Measurements from ENCODE around the gene TRIM68. TPM values are rescaled to one million over a fixed set of nuclear protein-coding genes. Genes with fewer than 3 reads are reported as not detected.

Gene TRIM68
- total RNA-seq, 4 donors from 2014 or later: 3.3 to 19.6 (median 15.6) TPM

- H3K27me3 ChIP-seq: no peaks in the 10 kb centered on the region
- no peak for DNase-seq
- H3K4me3 ChIP-seq: no peak within 1 kb of the TSS
- H3K9me3 ChIP-seq: no peaks in the 10 kb centered on the region
- H3K36me3 ChIP-seq: no peaks in the 10 kb centered on the region
- H3K27ac ChIP-seq: no peak within 1 kb of the TSS
- no peaks in the 10 kb centered on the region for H3K4me1 ChIP-seq
- TF ChIP-seq POLR2A (IDR thresholded peaks at IDR 0.05) (no peak), CTCF (IDR thresholded peaks at IDR 0.05) (no peak)
These were observed 35.7 kb upstream of the TRIM68 start, which contains the start of gene OR51E1 for GRCh38 chr11:4643682-4644081. TSS of gene OR51E1 (plus strand) at chr11:4643982. CDS start at chr11:4652527, 8,545 bp downstream.

- no peaks in the 10 kb centered on the region for H3K27me3 ChIP-seq
- H3K36me3 ChIP-seq: no peaks in the 10 kb centered on the region
- H3K9me3 ChIP-seq: no peaks in the 10 kb centered on the region
- no peak overlapping the region for H3K27ac ChIP-seq
- no peak overlapping the region for H3K4me3 ChIP-seq
- DNase-seq: no peak
- TF ChIP-seq CTCF (IDR thresholded peaks at IDR 0.05) (no peak), POLR2A (IDR thresholded peaks at IDR 0.05) (no peak)
- no peaks in the 10 kb centered on the region for H3K4me1 ChIP-seq
These were observed 35.0 kb upstream of the TRIM68 start for GRCh38 chr11:4643076-4643475.

GRCh38 chr11:4642043-4642442 is 34.0 kb upstream of the TRIM68 start:
- Histone ChIP-seq H3K4me3 (no peak overlapping the region), H3K27ac (no peak overlapping the region), H3K36me3 (no peaks in the 10 kb centered on the region), H3K4me1 (no peaks in the 10 kb centered on the region), H3K9me3 (no peaks in the 10 kb centered on the region), H3K27me3 (no peaks in the 10 kb centered on the region)
- DNase-seq: no peak
- TF ChIP-seq CTCF (IDR thresholded peaks at IDR 0.05) (no peak), POLR2A (IDR thresholded peaks at IDR 0.05) (no peak)

GRCh38 chr11:4641501-4641900 is 33.5 kb upstream of the TRIM68 start:
- Histone ChIP-seq H3K36me3 (no peaks in the 10 kb centered on the region), H3K9me3 (no peaks in the 10 kb centered on the region), H3K27me3 (no peaks in the 10 kb centered on the region), H3K27ac (no peak overlapping the region), H3K4me3 (no peak overlapping the region), H3K4me1 (no peaks in the 10 kb centered on the region)
- TF ChIP-seq POLR2A (IDR thresholded peaks at IDR 0.05) (no peak), CTCF (IDR thresholded peaks at IDR 0.05) (no peak)
- no peak for DNase-seq

- Histone ChIP-seq H3K9me3 (no peaks in the 10 kb centered on the region), H3K4me3 (no peak overlapping the region), H3K36me3 (no peaks in the 10 kb centered on the region), H3K27ac (no peak overlapping the region), H3K4me1 (no peaks in the 10 kb centered on the region), H3K27me3 (no peaks in the 10 kb centered on the region)
- TF ChIP-seq POLR2A (IDR thresholded peaks at IDR 0.05) (no peak), CTCF (IDR thresholded peaks at IDR 0.05) (no peak)
- no peak for DNase-seq
These were observed 31.9 kb upstream of the TRIM68 start for GRCh38 chr11:4639931-4640330.

GRCh38 chr11:4637662-4638047 is 29.6 kb upstream of the TRIM68 start:
- Histone ChIP-seq H3K9me3 (no peaks in the 10 kb centered on the region), H3K27me3 (no peaks in the 10 kb centered on the region), H3K27ac (no peak overlapping the region), H3K4me3 (no peak overlapping the region), H3K36me3 (no peaks in the 10 kb centered on the region), H3K4me1 (no peaks in the 10 kb centered on the region)
- DNase-seq: no peak
- TF ChIP-seq POLR2A (IDR thresholded peaks at IDR 0.05): no peak
- TF ChIP-seq CTCF (IDR thresholded peaks at IDR 0.05): no peak

All from Peyer's patch (tissue), 4 donors.